SK-N-MC (cell line): ENCODE measurements around the gene ZMYND12.
A peak's percentile ranks its signal among the peaks of the same experiment; 100 is the strongest.

Experiments used
- DNase-seq: peaks from one replicate; pipeline ENCODE4 v3.0.0-alpha.2; 2011; ENCODE audit warnings: low read depth, low spot score
- H3K27ac ChIP-seq: fragments of 200-600 bp; sonication (generic); 2 replicates; pipeline ENCODE4 v1.5.1; 2016; ENCODE audit warnings: mixed run types
- H3K36me3 ChIP-seq: fragments of 200-600 bp; sonication (generic); 2 replicates; pipeline ENCODE4 v1.6.1; 2017; ENCODE audit warnings: antibody characterized with exemption, low read length, mixed read lengths; ENCODE audit not compliant: insufficient read depth
- H3K4me3 ChIP-seq: fragments of 200-600 bp; sonication (generic); 2 replicates; pipeline ENCODE4 v1.5.1; 2016
- H3K9ac ChIP-seq: fragments of 200-600 bp; sonication (generic); 2 replicates; pipeline ENCODE4 v1.8.0; 2017; ENCODE audit warnings: mixed run types, mixed read lengths; ENCODE audit not compliant: insufficient read length
- H3K9me3 ChIP-seq: fragments of 200-600 bp; sonication (generic); 2 replicates; pipeline ENCODE4 v1.6.1; 2017; ENCODE audit warnings: low read depth, mild to moderate bottlenecking, antibody characterized with exemption, low read length, moderate library complexity, mixed read lengths
- EZH2 ChIP-seq: fragments of 200-600 bp; sonication (generic); IDR thresholded peaks from one replicate; pipeline ENCODE4 v1.6.1; 2017; ENCODE audit warnings: antibody characterized with exemption
- FOXP2 ChIP-seq: optimal IDR thresholded peaks from 2 replicates; pipeline ENCODE3; 2011; ENCODE audit warnings: mild to moderate bottlenecking, moderate library complexity; ENCODE audit not compliant: insufficient read depth; ENCODE audit errors: extremely low read length, control extremely low read depth
- POLR2AphosphoS5 ChIP-seq: IDR thresholded peaks from 2 replicates; pipeline ENCODE4 v1.6.1; 2012; ENCODE audit warnings: mild to moderate bottlenecking, low read depth, low read length, borderline replicate concordance

ZMYND12 gene

DNA sequence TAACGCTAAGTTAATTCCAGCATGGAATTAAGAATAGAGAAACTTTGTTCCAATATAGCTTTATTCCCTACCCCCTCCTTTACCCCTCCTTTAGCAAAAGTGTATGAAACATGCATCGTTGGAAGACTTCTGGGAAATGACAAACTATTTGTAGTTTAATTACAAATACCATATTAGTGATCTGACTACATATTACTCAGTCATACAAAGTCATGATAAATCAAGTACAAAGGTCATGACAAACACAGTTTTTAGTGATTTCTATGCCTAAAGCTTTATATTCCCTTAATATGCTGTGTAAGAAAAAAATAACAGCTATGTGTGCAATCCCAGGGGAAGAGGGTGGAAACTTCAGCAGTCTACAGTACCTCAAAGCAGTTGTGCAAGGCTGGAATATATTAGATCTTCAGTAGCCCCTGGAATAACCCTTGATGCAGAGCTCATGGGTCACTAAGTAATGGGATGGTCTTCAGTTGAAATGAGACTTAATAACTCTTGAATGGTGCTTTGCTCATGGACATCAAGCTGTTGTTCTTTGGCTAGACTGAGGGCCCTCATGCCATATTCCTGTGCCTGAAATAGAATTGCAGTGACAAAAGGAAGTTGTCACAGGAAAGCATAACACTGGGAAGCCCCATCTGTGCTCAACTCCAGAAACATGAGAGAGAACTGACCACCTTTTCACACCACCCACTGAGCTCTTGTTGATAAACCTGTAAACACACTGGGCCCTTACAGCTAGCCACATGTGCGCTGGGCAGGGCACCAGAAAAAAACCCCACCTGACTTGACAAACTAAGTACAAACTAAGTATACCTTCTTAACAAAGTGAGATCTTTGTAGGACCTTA is 25.3 kb downstream of the ZMYND12 start:
- Histone ChIP-seq H3K36me3 (no peaks in the 10 kb centered on the region), H3K9me3 (no peaks in the 10 kb centered on the region), H3K4me3 (no peak overlapping the region), H3K9ac (no peak overlapping the region), H3K27ac (no peak overlapping the region)
- TF ChIP-seq POLR2AphosphoS5 (no peak), FOXP2 (no peak), EZH2 (no peak)
- DNase-seq = no peak

- no peak overlapping the region for H3K27ac ChIP-seq
- no peaks in the 10 kb centered on the region for H3K9me3 ChIP-seq
- no peak overlapping the region for H3K4me3 ChIP-seq
- H3K9ac ChIP-seq = no peak overlapping the region
- no peaks in the 10 kb centered on the region for H3K36me3 ChIP-seq
- TF ChIP-seq FOXP2 (no peak), EZH2 (no peak), POLR2AphosphoS5 (no peak)
- DNase-seq = no peak
Observed at GRCh38 chr1:42429603-42430002, 26.2 kb downstream of the ZMYND12 start.

DNA sequence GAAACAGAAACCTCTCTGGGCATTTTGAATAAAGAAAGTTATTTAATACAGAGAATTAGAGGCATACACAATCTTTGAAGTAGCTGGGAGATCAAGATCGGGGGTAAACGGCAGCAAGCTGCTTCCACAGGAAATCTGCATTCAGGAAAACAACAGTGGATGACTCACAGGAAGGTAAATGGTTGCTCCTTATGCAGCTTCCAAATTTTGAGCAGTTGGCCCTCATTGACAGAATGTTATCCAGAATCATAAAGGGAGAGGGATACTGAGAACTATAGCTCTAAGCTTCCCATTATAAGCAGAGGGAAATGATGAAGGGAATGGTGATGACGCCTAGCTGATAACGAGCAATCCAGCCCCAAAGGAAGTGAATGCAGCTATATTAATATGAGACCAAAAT is 28.6 kb downstream of the ZMYND12 start:
- Histone ChIP-seq H3K36me3 (no peaks in the 10 kb centered on the region), H3K27ac (no peak overlapping the region), H3K9me3 (no peaks in the 10 kb centered on the region), H3K4me3 (no peak overlapping the region), H3K9ac (no peak overlapping the region)
- DNase-seq = no peak
- TF ChIP-seq POLR2AphosphoS5 = no peak
- TF ChIP-seq EZH2 = no peak
- TF ChIP-seq FOXP2 = no peak

DNA sequence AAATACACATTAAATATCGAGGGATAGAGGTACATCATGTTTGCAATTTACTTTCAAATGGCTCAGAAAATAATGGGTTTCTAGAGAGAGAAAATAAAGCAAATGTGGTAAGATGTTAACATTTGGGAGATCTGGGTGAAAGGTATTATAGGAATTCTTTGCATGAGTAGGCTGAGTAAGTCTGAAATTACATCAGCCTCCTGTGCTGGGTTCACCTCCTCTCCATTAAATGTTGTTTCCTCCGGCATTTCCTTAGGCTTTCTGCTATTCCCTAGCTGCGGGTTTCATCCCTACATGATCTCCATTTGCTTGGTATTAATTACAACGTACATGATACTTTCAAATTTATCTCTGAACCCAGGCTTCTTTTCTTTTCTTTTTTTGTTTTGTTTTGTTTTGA is 31.6 kb downstream of the ZMYND12 start:
- Histone ChIP-seq H3K27ac (no peak overlapping the region), H3K4me3 (no peak overlapping the region), H3K9ac (no peak overlapping the region), H3K9me3 (no peaks in the 10 kb centered on the region), H3K36me3 (no peaks in the 10 kb centered on the region)
- no peak for DNase-seq
- TF ChIP-seq EZH2 (no peak), FOXP2 (no peak)

DNA sequence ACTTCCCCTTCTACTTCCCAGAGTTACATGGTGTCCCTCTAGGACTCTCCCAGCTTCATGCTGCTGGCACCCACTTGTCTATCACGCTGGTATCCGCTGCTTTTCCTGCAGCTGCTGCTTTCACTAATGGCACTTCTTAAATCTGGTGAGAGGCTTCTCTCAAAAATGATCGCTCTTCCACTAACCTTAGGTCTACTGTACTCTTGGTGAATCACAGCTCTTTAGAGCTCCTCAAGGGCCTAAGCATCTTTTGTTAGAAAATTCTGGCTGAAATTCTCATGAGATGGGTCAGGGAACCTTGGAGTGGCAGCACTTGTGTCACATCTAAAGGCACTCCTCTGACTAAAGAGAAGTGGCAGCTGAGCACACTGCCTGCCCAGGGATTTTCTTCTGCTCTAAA is 32.1 kb downstream of the ZMYND12 start:
- H3K27ac ChIP-seq = no peak overlapping the region
- no peak overlapping the region for H3K9ac ChIP-seq
- no peaks in the 10 kb centered on the region for H3K9me3 ChIP-seq
- no peaks in the 10 kb centered on the region for H3K36me3 ChIP-seq
- TF ChIP-seq FOXP2 (no peak), EZH2 (no peak), POLR2AphosphoS5 (no peak)
- H3K4me3 ChIP-seq = no peak overlapping the region
- DNase-seq = no peak

DNA sequence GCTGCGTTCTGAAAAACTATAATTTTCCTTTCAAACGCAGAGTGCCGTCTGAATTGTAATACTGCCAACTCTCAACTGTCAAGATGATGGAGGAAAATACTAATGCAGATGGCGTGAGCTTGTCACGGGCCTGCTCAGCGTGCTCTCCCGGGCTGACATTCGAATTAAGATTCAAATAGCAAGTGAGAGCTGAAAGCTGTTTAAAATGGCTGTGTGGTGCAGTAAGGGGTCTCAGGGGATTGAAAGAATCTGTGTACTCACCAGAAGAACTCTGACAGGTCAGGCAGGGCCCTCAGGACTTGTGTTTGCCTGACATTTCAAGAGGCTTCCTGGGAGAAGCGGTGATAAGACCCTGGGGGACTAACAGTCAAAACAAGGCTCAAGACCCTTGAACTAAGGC is 33.1 kb downstream of the ZMYND12 start:
- H3K36me3 ChIP-seq = no peaks in the 10 kb centered on the region
- DNase-seq = no peak
- H3K4me3 ChIP-seq = no peak overlapping the region
- TF ChIP-seq POLR2AphosphoS5 = no peak
- no peak for TF ChIP-seq FOXP2
- TF ChIP-seq EZH2 = no peak
- H3K27ac ChIP-seq = no peak overlapping the region
- H3K9ac ChIP-seq = no peak overlapping the region
- H3K9me3 ChIP-seq = no peaks in the 10 kb centered on the region

DNA sequence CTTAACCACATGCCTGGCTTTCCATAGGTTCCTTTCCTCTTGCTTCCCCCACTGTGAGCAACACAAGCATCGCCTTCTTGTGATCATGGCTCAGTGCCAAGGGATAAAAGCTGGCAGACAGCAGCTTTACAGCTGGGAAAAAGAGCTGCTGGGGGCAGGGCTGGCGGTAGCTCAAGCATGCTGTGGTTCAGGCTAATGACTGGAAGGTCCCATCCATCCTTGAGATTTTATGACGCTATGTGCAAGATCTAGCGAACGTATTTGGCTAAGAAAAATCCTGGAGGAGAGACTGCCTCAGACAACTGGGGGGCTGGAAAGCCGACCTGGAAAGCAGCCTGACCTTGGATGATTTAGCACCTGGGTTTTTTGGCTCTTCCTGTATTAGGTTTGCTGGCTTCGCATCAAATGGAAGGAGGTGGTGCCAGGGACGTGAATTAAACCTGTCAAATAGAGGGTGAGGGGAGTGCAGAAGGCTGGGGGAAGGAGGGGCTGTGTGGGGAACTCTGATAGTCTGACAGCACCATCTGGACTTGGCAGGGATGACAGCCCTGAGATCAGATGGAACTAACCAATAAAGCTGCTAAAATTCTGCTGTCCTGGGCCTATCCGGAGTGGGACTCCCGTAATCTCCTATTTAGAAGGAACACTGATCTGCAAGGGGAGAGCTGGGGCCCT is 34.8 kb downstream of the ZMYND12 start:
- DNase-seq = peak; percentile 61
- H3K27ac ChIP-seq = no peak overlapping the region
- TF ChIP-seq FOXP2 = no peak
- TF ChIP-seq POLR2AphosphoS5 = no peak
- no peak for TF ChIP-seq EZH2
- H3K36me3 ChIP-seq = no peaks in the 10 kb centered on the region
- no peaks in the 10 kb centered on the region for H3K9me3 ChIP-seq
- peak overlapping the region; percentile 40 for H3K4me3 ChIP-seq
- H3K9ac ChIP-seq = no peak overlapping the region

- TF ChIP-seq POLR2AphosphoS5 (no peak), FOXP2 (no peak), EZH2 (no peak)
- H3K4me3 ChIP-seq = no peak overlapping the region
- no peak for DNase-seq
- H3K27ac ChIP-seq = no peak overlapping the region
- no peaks in the 10 kb centered on the region for H3K9me3 ChIP-seq
- H3K9ac ChIP-seq = no peak overlapping the region
- no peaks in the 10 kb centered on the region for H3K36me3 ChIP-seq
Observed at GRCh38 chr1:42420121-42420520, 35.7 kb downstream of the ZMYND12 start.
